K562 (cell line): ENCODE data around the gene RPS27. TPM values are rescaled to one million over a fixed set of nuclear protein-coding genes. Genes with fewer than 3 reads are reported as not detected.

Experiments used
- ADNP ChIP-seq: fragments of 200-800 bp; sonication (Bioruptor generic); IDR thresholded peaks from 2 replicates; pipeline ENCODE4 v1.6.1; 2016; ENCODE audit warnings: missing genetic modification characterization, missing compliant biosample characterization
- FOXM1 ChIP-seq, 2 experiments: fragments of 450-650 bp in 1 of 2; sonication (generic) in 1 of 2; formaldehyde crosslinking in 1 of 2; IDR thresholded peaks; 2 replicates each; pipeline versions ENCODE4 v1.6.1 to v1.9.0; 2017 to 2022; ENCODE audit warnings: low read depth in 2 of 2, mild to moderate bottlenecking in 2 of 2, missing genetic modification reagents in 1 of 2, moderate library complexity in 1 of 2
- HINFP ChIP-seq: fragments of 450-650 bp; conservative IDR thresholded peaks from 2 replicates; pipeline ENCODE4 v1.6.1; 2016; ENCODE audit warnings: missing genetic modification characterization, low read depth, mild to moderate bottlenecking, control low read depth, missing compliant biosample characterization
- HOMEZ ChIP-seq: fragments of 250-450 bp; sonication (Bioruptor Pico); IDR thresholded peaks from 2 replicates; pipeline ENCODE4 v1.4.0; 2020; ENCODE audit warnings: mild to moderate bottlenecking, moderate library complexity
- JUN ChIP-seq, 2 experiments: sonication (generic) in 1 of 2; formaldehyde crosslinking in 1 of 2; IDR thresholded peaks; 2 replicates each; pipeline versions ENCODE4 v1.6.1 to v1.8.0; 2012 to 2022; ENCODE audit warnings: borderline replicate concordance in 2 of 2, mild to moderate bottlenecking in 2 of 2, improper control_type of control experiment in 1 of 2, low read depth in 1 of 2, low read length in 1 of 2, missing genetic modification reagents in 1 of 2
- KLF13 ChIP-seq: fragments of 450-650 bp; IDR thresholded peaks from 2 replicates; pipeline ENCODE4 v1.6.1; 2016; ENCODE audit warnings: missing genetic modification characterization, low read depth, mild to moderate bottlenecking, missing compliant biosample characterization, moderate library complexity, borderline replicate concordance
- MED1 ChIP-seq: sonication (generic); formaldehyde crosslinking; IDR thresholded peaks from 2 replicates; pipeline ENCODE4 v1.8.1; 2023; ENCODE audit warnings: missing genetic modification reagents, borderline replicate concordance
- NEUROD1 ChIP-seq: fragments of 150-350 bp; IDR thresholded peaks from 2 replicates; pipeline ENCODE4 v1.6.1; 2014; ENCODE audit warnings: borderline replicate concordance, low read length, low read depth; ENCODE audit not compliant: partially characterized antibody
- PCBP1 ChIP-seq: fragments of 200-400 bp; formaldehyde crosslinking; IDR thresholded peaks from 2 replicates; pipeline ENCODE4 v1.6.1; 2018; ENCODE audit warnings: mild to moderate bottlenecking, low read depth, low read length; ENCODE audit not compliant: poor library complexity, severe bottlenecking
- PHF8 ChIP-seq: fragments of 200-600 bp; sonication (generic); IDR thresholded peaks from 2 replicates; pipeline ENCODE4 v1.6.1; 2012; ENCODE audit warnings: mixed run types, mild to moderate bottlenecking, inconsistent platforms, low read length, moderate library complexity, borderline replicate concordance
- SIN3A ChIP-seq, 2 experiments: fragments of 150-350 bp in 1 of 2; IDR thresholded peaks; 2 replicates each; pipeline ENCODE4 v1.6.1; 2011 to 2016; ENCODE audit warnings: borderline replicate concordance in 2 of 2, low read depth in 2 of 2, low read length in 2 of 2, mild to moderate bottlenecking in 2 of 2, moderate library complexity in 2 of 2; ENCODE audit not compliant: control insufficient read depth in 1 of 2
- SIRT6 ChIP-seq: IDR thresholded peaks from one replicate; pipeline ENCODE4 v1.6.1; 2012; ENCODE audit warnings: low read depth, mild to moderate bottlenecking, control low read depth, inconsistent platforms, low read length, moderate library complexity
- SMARCE1 ChIP-seq: fragments of 450-650 bp; IDR thresholded peaks from 2 replicates; pipeline ENCODE4 v1.7.1; 2016; ENCODE audit warnings: mild to moderate bottlenecking
- SREBF1 ChIP-seq: fragments of 150-350 bp; IDR thresholded peaks from 2 replicates; pipeline ENCODE4 v1.6.1; 2014; ENCODE audit warnings: antibody characterized with exemption, low read depth, low read length, borderline replicate concordance
- TBL1XR1 ChIP-seq, 2 experiments: IDR thresholded peaks; 2 replicates each; pipeline ENCODE4 v1.6.1; 2012; ENCODE audit warnings: improper control_type of control experiment in 2 of 2, low read length in 2 of 2, mild to moderate bottlenecking in 1 of 2
- ZKSCAN3 ChIP-seq: fragments of 250-450 bp; sonication (Bioruptor Pico); IDR thresholded peaks from 2 replicates; pipeline ENCODE4 v1.4.0; 2020
- ZNF354B ChIP-seq: fragments of 250-450 bp; sonication (Bioruptor Pico); IDR thresholded peaks from 2 replicates; pipeline ENCODE4 v1.4.0; 2020
- ZNF75A ChIP-seq: fragments of 450-650 bp; formaldehyde crosslinking; IDR thresholded peaks from 2 replicates; pipeline ENCODE4 v1.4.0; 2020; ENCODE audit warnings: mild to moderate bottlenecking
- polyA plus RNA-seq, 8 experiments: library from polyadenylated mRNA; depleted of rRNA in 4 of 8; stranded (reverse) in 5 of 8; unstranded in 3 of 8; fragments of >200 nt; fragmentation: Nextera tagmentation in 2 of 8; fragmentation: Illumina TruSeq in 1 of 8; extraction: Ambion mirVana in 2 of 8; extraction: Trizol in 1 of 8; gene quantifications; 2 replicates each; pipeline versions ENCODE4 v1.2.1 to v1.2.3, GENCODE V29; 2011 to 2014; ENCODE audit warnings: inconsistent platforms in 1 of 8, missing spikeins in 1 of 8
- total RNA-seq, 7 experiments: library from RNA; depleted of rRNA in 6 of 7; stranded (reverse); fragments of >200 nt in 6 of 7; fragmentation: Illumina TruSeq in 2 of 7; extraction: Trizol in 2 of 7; gene quantifications; 2 replicates each; pipeline versions ENCODE4 v1.2.1 to v1.2.3, GENCODE V29; 2011 to 2021; ENCODE audit warnings: low replicate concordance in 1 of 7
- TF ChIP-seq, protein P1 (sequence below), 2 experiments: fragments of 450-650 bp in 1 of 2; sonication (generic) in 1 of 2; formaldehyde crosslinking in 1 of 2; IDR thresholded peaks in 1 of 2; conservative IDR thresholded peaks in 1 of 2; 2 replicates each; pipeline versions ENCODE4 v1.6.1 to v1.8.1; 2016 to 2023; ENCODE audit warnings: mild to moderate bottlenecking in 2 of 2, moderate library complexity in 2 of 2, inconsistent platforms in 1 of 2, missing genetic modification reagents in 1 of 2
- TF ChIP-seq, protein P2 (sequence below): fragments of 450-650 bp; formaldehyde crosslinking; IDR thresholded peaks from 2 replicates; pipeline ENCODE4 v1.4.0; 2022; ENCODE audit warnings: missing genetic modification characterization

RPS27 gene
- total and polyA plus RNA-seq, 9 of the 15 experiments (the other 6 are each of a cell fraction or from before 2014, with no cell fraction given), result 2,091 to 9,377 (median 6,706) TPM

- TF ChIP-seq FOXM1 (IDR thresholded peaks at IDR 0.05; ENCODE audit: low read depth) (no peak), FOXM1 (CRISPR knock-in tag; IDR thresholded peaks at IDR 0.05; ENCODE audit: low read depth) (no peak), SIN3A (IDR thresholded peaks at IDR 0.05; ENCODE audit: borderline replicate concordance in 2 of 2, control insufficient read depth in 1 of 2, low read depth in 2 of 2, low read length in 2 of 2) (peak in 1 of 2 experiments; percentile 74; a peak in 2 of 4 replicates), TBL1XR1 (IDR thresholded peaks at IDR 0.05; ENCODE audit: low read length in 2 of 2) (no peak), ZNF354B (CRISPR knock-in tag) (no peak), ZNF75A (CRISPR knock-in tag) (no peak), KLF13 (tag) (no peak), HOMEZ (CRISPR knock-in tag) (no peak), ADNP (tag) (no peak), MED1 (no peak), SIRT6 (no peak), HINFP (no peak), NEUROD1 (no peak), PCBP1 (no peak), ZKSCAN3 (CRISPR knock-in tag) (no peak), PHF8 (peak; percentile 62; the same call in 1 of the 2 replicates), JUN (IDR thresholded peaks at IDR 0.05; ENCODE audit: borderline replicate concordance, low read depth, low read length) (no peak), JUN (CRISPR knock-in tag; IDR thresholded peaks at IDR 0.05; ENCODE audit: borderline replicate concordance) (peak; percentile 8; the same call in 1 of the 2 replicates), SMARCE1 (no peak), SREBF1 (no peak)
- TF ChIP-seq, protein P1, sequence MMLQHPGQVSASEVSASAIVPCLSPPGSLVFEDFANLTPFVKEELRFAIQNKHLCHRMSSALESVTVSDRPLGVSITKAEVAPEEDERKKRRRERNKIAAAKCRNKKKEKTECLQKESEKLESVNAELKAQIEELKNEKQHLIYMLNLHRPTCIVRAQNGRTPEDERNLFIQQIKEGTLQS (IDR thresholded peaks at IDR 0.05), result no peak
- TF ChIP-seq, protein P1 (CRISPR knock-in tag; conservative IDR thresholded peaks at IDR 0.05), result no peak
- TF ChIP-seq, protein P2, sequence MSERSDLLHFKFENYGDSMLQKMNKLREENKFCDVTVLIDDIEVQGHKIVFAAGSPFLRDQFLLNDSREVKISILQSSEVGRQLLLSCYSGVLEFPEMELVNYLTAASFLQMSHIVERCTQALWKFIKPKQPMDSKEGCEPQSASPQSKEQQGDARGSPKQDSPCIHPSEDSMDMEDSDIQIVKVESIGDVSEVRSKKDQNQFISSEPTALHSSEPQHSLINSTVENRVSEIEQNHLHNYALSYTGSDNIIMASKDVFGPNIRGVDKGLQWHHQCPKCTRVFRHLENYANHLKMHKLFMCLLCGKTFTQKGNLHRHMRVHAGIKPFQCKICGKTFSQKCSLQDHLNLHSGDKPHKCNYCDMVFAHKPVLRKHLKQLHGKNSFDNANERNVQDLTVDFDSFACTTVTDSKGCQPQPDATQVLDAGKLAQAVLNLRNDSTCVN (CRISPR knock-in tag), result no peak
Measured at GRCh38 chr1:153945795-153946621, 44.6 kb upstream of the RPS27 start (continued).
